Measurements from ENCODE around the gene INPP5B.

- TF ChIP-seq FOXM1 (IDR thresholded peaks at IDR 0.05; ENCODE audit: borderline replicate concordance): no peak
- TF ChIP-seq TARDBP (IDR thresholded peaks at IDR 0.05): no peak
- no peak for TF ChIP-seq ZNF384 (IDR thresholded peaks at IDR 0.05)
- no peak for TF ChIP-seq NFRKB (IDR thresholded peaks at IDR 0.05)
- TF ChIP-seq FOXK2 (IDR thresholded peaks at IDR 0.05): no peak
- TF ChIP-seq SUZ12 (IDR thresholded peaks at IDR 0.05): no peak
- no peak for TF ChIP-seq L3MBTL2 (conservative IDR thresholded peaks at IDR 0.05)
- TF ChIP-seq HDGF (IDR thresholded peaks at IDR 0.05; ENCODE audit: borderline replicate concordance): no peak
- TF ChIP-seq SP1 (IDR thresholded peaks at IDR 0.05): no peak
- TF ChIP-seq, protein P1, sequence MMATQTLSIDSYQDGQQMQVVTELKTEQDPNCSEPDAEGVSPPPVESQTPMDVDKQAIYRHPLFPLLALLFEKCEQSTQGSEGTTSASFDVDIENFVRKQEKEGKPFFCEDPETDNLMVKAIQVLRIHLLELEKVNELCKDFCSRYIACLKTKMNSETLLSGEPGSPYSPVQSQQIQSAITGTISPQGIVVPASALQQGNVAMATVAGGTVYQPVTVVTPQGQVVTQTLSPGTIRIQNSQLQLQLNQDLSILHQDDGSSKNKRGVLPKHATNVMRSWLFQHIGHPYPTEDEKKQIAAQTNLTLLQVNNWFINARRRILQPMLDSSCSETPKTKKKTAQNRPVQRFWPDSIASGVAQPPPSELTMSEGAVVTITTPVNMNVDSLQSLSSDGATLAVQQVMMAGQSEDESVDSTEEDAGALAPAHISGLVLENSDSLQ (IDR thresholded peaks at IDR 0.05): no peak
- no peak for TF ChIP-seq ELF4 (IDR thresholded peaks at IDR 0.05)
- no peak for TF ChIP-seq BHLHE40 (IDR thresholded peaks at IDR 0.05; ENCODE audit: borderline replicate concordance)
- no peak for TF ChIP-seq ARNT (IDR thresholded peaks at IDR 0.05)
Observed at GRCh38 chr1:37831809-37832208, 115.0 kb downstream of the INPP5B start.
